GM23338 (cell line): ENCODE measurements around the gene LGALSL. TPM values are rescaled to one million over a fixed set of nuclear protein-coding genes. Genes with fewer than 3 reads are reported as not detected.

Experiments used
- ATAC-seq: fragments of 200-7000 bp; cut with Tn5 transposase; 3 replicates; pipeline ENCODE4 v1.9.1; 2020
- DNase-seq: peaks from one replicate; pipeline ENCODE4 v3.0.0-alpha.2; 2015; ENCODE audit warnings: low spot score
- H2AFZ ChIP-seq: fragments of 200-600 bp; sonication (generic); 2 replicates; pipeline ENCODE4 v1.8.0; 2016; ENCODE audit warnings: antibody characterized with exemption, mild to moderate bottlenecking, moderate library complexity
- H3F3A ChIP-seq: fragments of 200-600 bp; sonication (generic); replicated peaks from 2 replicates; pipeline ENCODE4 v1.8.0; 2017; ENCODE audit warnings: antibody characterized with exemption, mixed run types, low read depth
- H3K27ac ChIP-seq: fragments of 200-600 bp; sonication (generic); 2 replicates; pipeline ENCODE4 v1.6.1; 2016; ENCODE audit warnings: low read depth
- H3K27me3 ChIP-seq: fragments of 200-600 bp; sonication (generic); 2 replicates; pipeline ENCODE4 v1.8.0; 2016; ENCODE audit warnings: mild to moderate bottlenecking, mixed run types, moderate library complexity; ENCODE audit not compliant: insufficient read depth
- H3K36me3 ChIP-seq: fragments of 200-600 bp; sonication (generic); 2 replicates; pipeline ENCODE4 v1.8.0; 2016; ENCODE audit warnings: mild to moderate bottlenecking; ENCODE audit not compliant: insufficient read depth
- H3K4me1 ChIP-seq: fragments of 200-600 bp; sonication (generic); 2 replicates; pipeline ENCODE4 v1.8.0; 2016; ENCODE audit warnings: mild to moderate bottlenecking, moderate library complexity; ENCODE audit not compliant: insufficient read depth
- H3K4me2 ChIP-seq: fragments of 200-600 bp; sonication (generic); 2 replicates; pipeline ENCODE4 v1.7.1; 2017; ENCODE audit warnings: mixed run types
- H3K4me3 ChIP-seq: fragments of 200-600 bp; sonication (generic); 2 replicates; pipeline ENCODE4 v1.6.1; 2016; ENCODE audit warnings: mixed run types
- H3K79me2 ChIP-seq: fragments of 200-600 bp; sonication (generic); replicated peaks from 2 replicates; pipeline ENCODE4 v1.8.0; 2017; ENCODE audit warnings: mild to moderate bottlenecking; ENCODE audit not compliant: insufficient read depth
- H3K9me2 ChIP-seq: fragments of 200-600 bp; sonication (generic); 2 replicates; pipeline ENCODE4 v1.8.0; 2017; ENCODE audit not compliant: insufficient read depth
- H4K20me1 ChIP-seq: fragments of 200-600 bp; sonication (generic); replicated peaks from 2 replicates; pipeline ENCODE4 v1.8.0; 2017; ENCODE audit warnings: mild to moderate bottlenecking; ENCODE audit not compliant: insufficient read depth
- H3K27ac Mint-ChIP-seq: 2 replicates; pipeline ENCODE4 v1.8.0; 2020; ENCODE audit warnings: inconsistent platforms, mild to moderate bottlenecking, moderate library complexity, mixed read lengths
- H3K27me3 Mint-ChIP-seq: 3 replicates; pipeline ENCODE4 v1.8.0; 2022; ENCODE audit warnings: low read depth, mild to moderate bottlenecking, moderate library complexity, mixed read lengths, inconsistent platforms; ENCODE audit not compliant: insufficient read depth, poor library complexity
- H3K36me3 Mint-ChIP-seq: 3 replicates; pipeline ENCODE4 v1.8.0; 2021; ENCODE audit warnings: low read depth, mild to moderate bottlenecking, inconsistent platforms, moderate library complexity, mixed read lengths
- H3K4me1 Mint-ChIP-seq: 3 replicates; pipeline ENCODE4 v1.8.0; 2020; ENCODE audit warnings: mild to moderate bottlenecking, inconsistent platforms, mixed read lengths
- H3K4me3 Mint-ChIP-seq: 3 replicates; pipeline ENCODE4 v1.8.0; 2021; ENCODE audit warnings: moderate library complexity, mild to moderate bottlenecking, inconsistent platforms, mixed read lengths
- H3K9me3 Mint-ChIP-seq: 3 replicates; pipeline ENCODE4 v1.8.0; 2020; ENCODE audit warnings: moderate library complexity, mild to moderate bottlenecking, inconsistent platforms, mixed read lengths
- CREB1 ChIP-seq: fragments of 250-450 bp; sonication (Bioruptor Pico); IDR thresholded peaks from 2 replicates; pipeline ENCODE4 v1.5.0; 2020; ENCODE audit warnings: low read depth, mild to moderate bottlenecking, moderate library complexity
- CTCF ChIP-seq, 2 experiments: fragments of 200-600 bp in 1 of 2; sonication (generic) in 1 of 2; conservative IDR thresholded peaks; 2 replicates each; pipeline versions ENCODE4 v1.5.1 to v1.6.1; 2016 to 2017; ENCODE audit warnings: antibody characterized with exemption in 2 of 2, low read depth in 2 of 2, mild to moderate bottlenecking in 2 of 2, moderate library complexity in 1 of 2
- ETS1 ChIP-seq: IDR thresholded peaks from 2 replicates; pipeline ENCODE4 v1.6.1; 2016; ENCODE audit warnings: antibody characterized with exemption
- EZH2 ChIP-seq: fragments of 200-600 bp; sonication (generic); IDR thresholded peaks from one replicate; pipeline ENCODE4 v1.8.0; 2017; ENCODE audit warnings: antibody characterized with exemption, mild to moderate bottlenecking, low read depth; ENCODE audit not compliant: unreplicated experiment
- EZH2phosphoT487 ChIP-seq: fragments of 200-600 bp; sonication (generic); IDR thresholded peaks from one replicate; pipeline ENCODE4 v1.8.1; 2018; ENCODE audit warnings: antibody characterized with exemption; ENCODE audit not compliant: unreplicated experiment
- JUNB ChIP-seq: IDR thresholded peaks from one replicate; pipeline ENCODE4 v1.6.1; 2016; ENCODE audit warnings: antibody characterized with exemption; ENCODE audit not compliant: unreplicated experiment
- NANOG ChIP-seq: IDR thresholded peaks from 2 replicates; pipeline ENCODE4 v1.6.1; 2016; ENCODE audit warnings: antibody characterized with exemption, borderline replicate concordance
- POLR2AphosphoS5 ChIP-seq: IDR thresholded peaks from 2 replicates; pipeline ENCODE4 v1.6.1; 2016; ENCODE audit warnings: antibody characterized with exemption, low read depth
- REST ChIP-seq: IDR thresholded peaks from one replicate; pipeline ENCODE4 v1.6.1; 2018; ENCODE audit warnings: antibody characterized with exemption; ENCODE audit not compliant: unreplicated experiment
- STAT1 ChIP-seq: IDR thresholded peaks from one replicate; pipeline ENCODE4 v1.6.1; 2016; ENCODE audit warnings: antibody characterized with exemption; ENCODE audit not compliant: unreplicated experiment
- ZNF114 ChIP-seq: fragments of 250-450 bp; sonication (Bioruptor Pico); IDR thresholded peaks from 2 replicates; pipeline ENCODE4 v1.5.0; 2020; ENCODE audit warnings: mild to moderate bottlenecking, moderate library complexity
- ZNF331 ChIP-seq: fragments of 250-450 bp; sonication (Bioruptor Pico); IDR thresholded peaks from 2 replicates; pipeline ENCODE4 v1.5.0; 2020; ENCODE audit warnings: low read depth, mild to moderate bottlenecking, moderate library complexity
- ZNF462 ChIP-seq: fragments of 250-450 bp; sonication (Bioruptor Pico); IDR thresholded peaks from 2 replicates; pipeline ENCODE4 v1.5.0; 2020; ENCODE audit warnings: mild to moderate bottlenecking, moderate library complexity
- polyA plus RNA-seq: library from polyadenylated mRNA; unstranded; fragments of >200 nt; fragmentation: Nextera tagmentation; extraction: Ambion mirVana; gene quantifications from 2 replicates; pipeline ENCODE4 v1.2.1, GENCODE V29; 2016
- total RNA-seq: library from RNA; depleted of rRNA; stranded (reverse); fragments of >200 nt; shearing (Covaris generic); gene quantifications from 2 replicates; pipeline ENCODE4 v1.2.3, GENCODE V29; 2014

Gene LGALSL
- total and polyA plus RNA-seq, 2 experiments from 2014 or later, result 20.6 to 28.4 TPM

- H3K4me3 Mint-ChIP-seq, result no peak overlapping the region
- DNase-seq, result no peak
Observed at GRCh38 chr2:64487256-64488049, 33.5 kb downstream of the LGALSL start.

More at GRCh38 chr2:64487256-64488049, 33.5 kb downstream of the LGALSL start:
- no peaks in the 10 kb centered on the region for H3K36me3 ChIP-seq
- H4K20me1 ChIP-seq, result no peaks in the 10 kb centered on the region
- Mint-ChIP-seq H3K27me3 (peaks cover 10% of the 10 kb centered on the region), H3K9me3 (no peaks in the 10 kb centered on the region), H3K27ac (no peak overlapping the region), H3K4me1 (peaks cover 26% of the 10 kb centered on the region), H3K36me3 (no peaks in the 10 kb centered on the region)
- H3K27ac ChIP-seq, result no peak overlapping the region
- ATAC-seq, result peak; percentile 37
- H2AFZ ChIP-seq, result 0 out of 2 replicates have a peak overlapping the region, but pooled peaks have one; percentile 15
- no peak overlapping the region for H3K4me2 ChIP-seq
- H3K4me3 ChIP-seq, result no peak overlapping the region
- H3K79me2 ChIP-seq, result no peaks in the 10 kb centered on the region
- no peaks in the 10 kb centered on the region for H3K9me2 ChIP-seq
- H3K4me1 ChIP-seq, result peaks cover 13% of the 10 kb centered on the region
- H3K27me3 ChIP-seq, result no peaks in the 10 kb centered on the region
- no peaks in the 10 kb centered on the region for H3F3A ChIP-seq
- TF ChIP-seq EZH2phosphoT487, result no peak
- no peak for TF ChIP-seq JUNB
- no peak for TF ChIP-seq CTCF (conservative IDR thresholded peaks at IDR 0.05; ENCODE audit: low read depth in 2 of 2)
- TF ChIP-seq CREB1 (CRISPR knock-in tag), result no peak
- no peak for TF ChIP-seq EZH2
- TF ChIP-seq ZNF331 (CRISPR knock-in tag), result no peak
- TF ChIP-seq POLR2AphosphoS5, result no peak
- TF ChIP-seq STAT1, result no peak
- no peak for TF ChIP-seq ZNF114 (CRISPR knock-in tag)
- no peak for TF ChIP-seq REST
- no peak for TF ChIP-seq NANOG
- TF ChIP-seq ETS1, result no peak
- no peak for TF ChIP-seq ZNF462
